ENCODE results near the gene HOXC12. TPM values are rescaled to one million over a fixed set of nuclear protein-coding genes. Genes with fewer than 3 reads are reported as not detected.

HOXC12 gene
- total and polyA plus RNA-seq, 2 of the 8 experiments (the other 6 are each of a cell fraction or from before 2014, with no cell fraction given): not detected

- Histone ChIP-seq H2BK120ac (replicated peaks; ENCODE audit: low read depth, low read length) (no peak overlapping the region), H2AFZ (ENCODE audit: low read length) (no peak overlapping the region), H3K14ac (ENCODE audit: insufficient read length) (no peak overlapping the region), H2BK20ac (ENCODE audit: low read length) (no peak overlapping the region), H3K4ac (replicated peaks; ENCODE audit: insufficient read length, low read depth, low read length) (no peak overlapping the region), H3K27ac (ENCODE audit: low read depth, low read length) (no peak overlapping the region), H3K36me3 (ENCODE audit: control insufficient read depth in 2 of 4, insufficient read depth in 4 of 4, low read length in 3 of 4) (peaks cover 0 to 12% (median 0%) of the 10 kb centered on the region in 4 experiments; a peak in 1 of 8 replicates), H3K4me2 (ENCODE audit: insufficient read depth in 1 of 2, low read depth in 2 of 2, low read length in 2 of 2) (no peak overlapping the region), H3K79me1 (ENCODE audit: low read depth, low read length) (no peaks in the 10 kb centered on the region), H2BK12ac (ENCODE audit: low read depth, low read length) (peak overlapping the region; percentile 84), H3K56ac (replicated peaks; ENCODE audit: insufficient read length, low read depth, low read length) (no peak overlapping the region), H3K9ac (replicated peaks in 1 of 4; ENCODE audit: extremely low read depth in 1 of 4, low read depth in 3 of 4, low read length in 3 of 4) (no peak overlapping the region), H4K8ac (ENCODE audit: extremely low read depth, insufficient read depth, low read length) (no peak overlapping the region), H4K20me1 (replicated peaks in 1 of 2; ENCODE audit: control insufficient read depth in 1 of 2, insufficient read depth in 2 of 2, low read length in 2 of 2) (peaks cover 21 to 38% of the 10 kb centered on the region in 2 experiments), H2BK15ac (ENCODE audit: low read length) (peak overlapping the region; percentile 24; the same call in 1 of the 2 replicates), H3K23me2 (ENCODE audit: low read depth, low read length) (peaks cover 2% of the 10 kb centered on the region; the same call in 1 of the 2 replicates), H4K91ac (replicated peaks; ENCODE audit: insufficient read length, low read length) (no peak overlapping the region), H3K23ac (ENCODE audit: insufficient read length) (no peak overlapping the region), H3K4me1 (replicated peaks in 1 of 4; ENCODE audit: control insufficient read depth in 3 of 4, insufficient read depth in 4 of 4, low read length in 3 of 4) (peaks cover 0 to 15% (median 3%) of the 10 kb centered on the region in 4 experiments; a peak in 4 of 7 replicates), H3K9me3 (ENCODE audit: insufficient read depth in 2 of 2, low read depth in 1 of 2, low read length in 1 of 2) (peaks cover 0 to 5% of the 10 kb centered on the region in 2 experiments; a peak in 1 of 4 replicates), H3K4me3 (ENCODE audit: extremely low read depth in 1 of 4, insufficient read depth in 2 of 4, low read depth in 3 of 4, low read length in 4 of 4) (no peak overlapping the region), H3K27me3 (replicated peaks in 1 of 4; ENCODE audit: control insufficient read depth in 3 of 4, extremely low read depth in 1 of 4, insufficient read depth in 3 of 4, low read length in 3 of 4) (peaks cover 97 to 100% (median 100%) of the 10 kb centered on the region in 4 experiments), H2AK5ac (ENCODE audit: low read depth, low read length) (0 out of 2 replicates have a peak overlapping the region, but pooled peaks have one; percentile 7), H3K79me2 (ENCODE audit: control insufficient read depth in 1 of 2, insufficient read depth in 2 of 2, low read length in 2 of 2) (no peaks in the 10 kb centered on the region), H4K5ac (ENCODE audit: insufficient read length, low read depth, low read length) (no peak overlapping the region), H2BK5ac (ENCODE audit: low read depth, low read length) (no peak overlapping the region), H3K18ac (ENCODE audit: extremely low read depth, low read length) (no peak overlapping the region)
- ChIA-PET POLR2A (ENCODE audit: partially characterized antibody) (interaction anchor here (0.6 to 1.4 kb wide), 7 partner anchors 9 to 312 kb away, joined by 3 to 8 read pairs (median 4); partner anchors contain the start of genes HOXC8 and HOXC9), CTCF (ENCODE audit: partially characterized antibody) (interaction anchor here (0.5 to 4.3 kb wide), 27 partner anchors 9 to 827 kb away, joined by 3 to 30 read pairs (median 5); partner anchors contain the start of genes HOXC11, HOXC5 and HOXC9)
- no peak for FAIRE-seq
- WGBS, 2 experiments (ENCODE audit: extremely low coverage in 1 of 2, insufficient coverage in 1 of 2, insufficient read length in 1 of 2, insufficient replicate concordance in 2 of 2, low coverage in 1 of 2, low lambda C conversion rate in 2 of 2, missing lambda C conversion rate in 1 of 2): 6% methylated on average over 8 of the region's 8 CpGs; no CpG with 5 or more reads in 1 of the 2 experiments
- DNase-seq (ENCODE audit: low read depth in 1 of 2, low spot score in 2 of 2): no peak
- TF ChIP-seq TBP (IDR thresholded peaks at IDR 0.05; ENCODE audit: low read depth, low read length) (no peak), KDM5A (IDR thresholded peaks at IDR 0.05; ENCODE audit: low read length) (no peak), ATF2 (IDR thresholded peaks at IDR 0.05; ENCODE audit: low read length) (no peak), RNF2 (IDR thresholded peaks at IDR 0.05; ENCODE audit: borderline replicate concordance, low read depth, low read length, missing control alignments, poor library complexity, severe bottlenecking) (peak; percentile 97), BACH1 (IDR thresholded peaks at IDR 0.05; ENCODE audit: low read length) (no peak), RBBP5 (IDR thresholded peaks at IDR 0.05; ENCODE audit: borderline replicate concordance, low read depth, low read length) (no peak), EZH2 (IDR thresholded peaks at IDR 0.05; ENCODE audit: low read depth, low read length, severe bottlenecking) (peak; percentile 82), SIN3A (conservative IDR thresholded peaks at IDR 0.05 in 1 of 2, IDR thresholded peaks at IDR 0.05 in 1 of 2; ENCODE audit: low read depth in 1 of 2, low read length in 2 of 2) (no peak), SUZ12 (IDR thresholded peaks at IDR 0.05; ENCODE audit: low read length) (peak; percentile 85), ATF3 (IDR thresholded peaks at IDR 0.05; ENCODE audit: insufficient read depth, low read depth, low read length) (no peak)
Measured at GRCh38 chr12:53991077-53991460, 36.4 kb downstream of the HOXC12 start.

All from H1 (cell line).